Measurements from ENCODE around the gene TRAPPC3L.

TRAPPC3L gene

DNA sequence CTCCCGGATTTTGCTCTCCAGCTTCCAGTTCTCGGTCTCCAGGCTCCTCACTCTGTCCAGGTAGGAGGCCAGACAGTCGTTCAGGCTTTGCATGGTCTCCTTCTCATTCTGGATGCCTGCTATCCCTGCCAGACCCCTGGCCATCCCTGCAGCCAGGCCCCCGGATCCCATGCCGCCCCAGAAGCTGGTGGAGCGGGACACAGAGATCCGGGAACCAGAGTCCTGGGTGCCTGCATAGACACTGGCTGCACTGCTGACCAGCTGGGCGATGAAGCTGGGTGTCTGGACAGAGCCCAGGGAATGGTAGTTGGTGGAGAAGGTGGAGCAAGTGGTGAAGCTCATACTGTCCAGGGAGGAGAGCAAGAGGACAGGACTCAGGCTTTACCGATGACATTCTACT lies 87.2 kb downstream of the TRAPPC3L start (continued):
- no peak for TF ChIP-seq TSHZ2 (CRISPR knock-in tag; IDR thresholded peaks at IDR 0.05)
- TF ChIP-seq CSDC2 (CRISPR knock-in tag; IDR thresholded peaks at IDR 0.05) = no peak
- no peak for TF ChIP-seq ISL1 (CRISPR knock-in tag; IDR thresholded peaks at IDR 0.05)
- TF ChIP-seq SNAI2 (CRISPR knock-in tag; IDR thresholded peaks at IDR 0.05) = no peak
- no peak for TF ChIP-seq RARB (CRISPR knock-in tag; IDR thresholded peaks at IDR 0.05)
- no peak for TF ChIP-seq ZNF70 (CRISPR knock-in tag; IDR thresholded peaks at IDR 0.05)
- no peak for TF ChIP-seq ZFP30 (CRISPR knock-in tag; IDR thresholded peaks at IDR 0.05)
- TF ChIP-seq OSR1 (CRISPR knock-in tag; IDR thresholded peaks at IDR 0.05) = no peak
- no peak for TF ChIP-seq GLIS3 (CRISPR knock-in tag; IDR thresholded peaks at IDR 0.05)
- no peak for TF ChIP-seq TCF4 (CRISPR knock-in tag; IDR thresholded peaks at IDR 0.05; ENCODE audit: borderline replicate concordance)

DNA sequence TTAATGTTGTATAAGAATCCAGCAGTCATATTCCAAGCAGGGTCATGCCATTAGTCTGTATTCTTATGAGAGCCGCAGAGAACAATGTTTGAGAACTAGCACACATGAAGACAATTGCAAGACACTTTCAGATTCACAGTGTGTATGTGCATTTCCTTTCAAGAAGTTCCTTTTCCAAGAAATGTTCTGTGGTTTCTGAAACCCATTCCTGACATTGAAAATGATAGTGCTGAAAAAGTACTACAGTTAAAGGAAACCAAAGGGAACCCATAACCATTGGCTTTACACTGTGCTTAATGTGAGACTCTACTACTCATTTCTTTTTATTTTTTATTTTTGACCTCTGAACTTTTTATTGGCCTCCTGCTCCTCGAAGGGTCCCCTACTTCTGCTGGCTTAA lies 88.6 kb downstream of the TRAPPC3L start:
- ATAC-seq = no peak
- TF ChIP-seq ARNTL (CRISPR knock-in tag; IDR thresholded peaks at IDR 0.05; ENCODE audit: borderline replicate concordance, low read depth) = no peak
- no peak for TF ChIP-seq POU6F1 (CRISPR knock-in tag; IDR thresholded peaks at IDR 0.05; ENCODE audit: borderline replicate concordance, low read depth)
- no peak for TF ChIP-seq SNAI2 (CRISPR knock-in tag; IDR thresholded peaks at IDR 0.05)
- no peak for TF ChIP-seq ZNF8 (CRISPR knock-in tag; IDR thresholded peaks at IDR 0.05)
- no peak for TF ChIP-seq ZNF565 (CRISPR knock-in tag; conservative IDR thresholded peaks at IDR 0.05; ENCODE audit: low read depth)
- TF ChIP-seq ISL1 (CRISPR knock-in tag; IDR thresholded peaks at IDR 0.05) = no peak
- TF ChIP-seq OSR1 (CRISPR knock-in tag; IDR thresholded peaks at IDR 0.05) = no peak
- TF ChIP-seq PPARA (CRISPR knock-in tag; IDR thresholded peaks at IDR 0.05; ENCODE audit: borderline replicate concordance) = no peak
- TF ChIP-seq GLIS3 (CRISPR knock-in tag; IDR thresholded peaks at IDR 0.05) = no peak
- TF ChIP-seq ZFP3 (CRISPR knock-in tag; IDR thresholded peaks at IDR 0.05) = no peak
- TF ChIP-seq TSHZ2 (CRISPR knock-in tag; IDR thresholded peaks at IDR 0.05) = no peak
- no peak for TF ChIP-seq CSDC2 (CRISPR knock-in tag; IDR thresholded peaks at IDR 0.05)
- TF ChIP-seq ZNF70 (CRISPR knock-in tag; IDR thresholded peaks at IDR 0.05) = no peak
- no peak for TF ChIP-seq CREB5 (CRISPR knock-in tag; IDR thresholded peaks at IDR 0.05; ENCODE audit: low read depth)
- TF ChIP-seq ZFP30 (CRISPR knock-in tag; IDR thresholded peaks at IDR 0.05) = no peak

- ATAC-seq = no peak
- TF ChIP-seq TOX (CRISPR knock-in tag; IDR thresholded peaks at IDR 0.05; ENCODE audit: borderline replicate concordance) (no peak), ESRRG (CRISPR knock-in tag; IDR thresholded peaks at IDR 0.05) (no peak), TCF4 (CRISPR knock-in tag; IDR thresholded peaks at IDR 0.05; ENCODE audit: borderline replicate concordance) (no peak), SNAI2 (CRISPR knock-in tag; IDR thresholded peaks at IDR 0.05) (no peak), PPARA (CRISPR knock-in tag; IDR thresholded peaks at IDR 0.05; ENCODE audit: borderline replicate concordance) (no peak), ZFP3 (CRISPR knock-in tag; IDR thresholded peaks at IDR 0.05) (no peak), ZNF70 (CRISPR knock-in tag; IDR thresholded peaks at IDR 0.05) (no peak), TSHZ2 (CRISPR knock-in tag; IDR thresholded peaks at IDR 0.05) (no peak), CREB5 (CRISPR knock-in tag; IDR thresholded peaks at IDR 0.05; ENCODE audit: low read depth) (no peak), CSDC2 (CRISPR knock-in tag; IDR thresholded peaks at IDR 0.05) (no peak)
- TF ChIP-seq, protein P1, sequence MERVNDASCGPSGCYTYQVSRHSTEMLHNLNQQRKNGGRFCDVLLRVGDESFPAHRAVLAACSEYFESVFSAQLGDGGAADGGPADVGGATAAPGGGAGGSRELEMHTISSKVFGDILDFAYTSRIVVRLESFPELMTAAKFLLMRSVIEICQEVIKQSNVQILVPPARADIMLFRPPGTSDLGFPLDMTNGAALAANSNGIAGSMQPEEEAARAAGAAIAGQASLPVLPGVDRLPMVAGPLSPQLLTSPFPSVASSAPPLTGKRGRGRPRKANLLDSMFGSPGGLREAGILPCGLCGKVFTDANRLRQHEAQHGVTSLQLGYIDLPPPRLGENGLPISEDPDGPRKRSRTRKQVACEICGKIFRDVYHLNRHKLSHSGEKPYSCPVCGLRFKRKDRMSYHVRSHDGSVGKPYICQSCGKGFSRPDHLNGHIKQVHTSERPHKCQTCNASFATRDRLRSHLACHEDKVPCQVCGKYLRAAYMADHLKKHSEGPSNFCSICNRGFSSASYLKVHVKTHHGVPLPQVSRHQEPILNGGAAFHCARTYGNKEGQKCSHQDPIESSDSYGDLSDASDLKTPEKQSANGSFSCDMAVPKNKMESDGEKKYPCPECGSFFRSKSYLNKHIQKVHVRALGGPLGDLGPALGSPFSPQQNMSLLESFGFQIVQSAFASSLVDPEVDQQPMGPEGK (CRISPR knock-in tag; IDR thresholded peaks at IDR 0.05; ENCODE audit: borderline replicate concordance) = no peak
Measured at GRCh38 chr6:116456106-116456505, 89.4 kb downstream of the TRAPPC3L start.
